SH-SY5Y (cell line): ENCODE data around the gene CNNM2.

Experiments
- GATA2 ChIP-seq: IDR thresholded peaks from 2 replicates; pipeline ENCODE4 v1.6.1; 2011; ENCODE audit warnings: mild to moderate bottlenecking, low read depth, low read length
- GATA3 ChIP-seq: IDR thresholded peaks from 2 replicates; pipeline ENCODE4 v1.6.1; 2011; ENCODE audit warnings: low read depth, mild to moderate bottlenecking, low read length, moderate library complexity

GRCh38 chr10:102888048-102888447 lies 30.0 kb upstream of the CNNM2 start:
- no peak for TF ChIP-seq GATA2
- no peak for TF ChIP-seq GATA3
